Measurements from ENCODE around the gene CDKAL1. TPM values are rescaled to one million over a fixed set of nuclear protein-coding genes. Genes with fewer than 3 reads are reported as not detected.

CDKAL1 gene
- total and polyA plus RNA-seq, 2 of the 8 experiments (the other 6 are each of a cell fraction or from before 2014, with no cell fraction given): 8.4 to 24.6 TPM

GRCh38 chr6:21164768-21165326 lies 630.6 kb downstream of the CDKAL1 start (continued):
- no peak for TF ChIP-seq CHD7 (IDR thresholded peaks at IDR 0.05; ENCODE audit: insufficient replicate concordance, low read length)
- TF ChIP-seq ATF2 (IDR thresholded peaks at IDR 0.05; ENCODE audit: low read length): no peak
- TF ChIP-seq SRF (IDR thresholded peaks at IDR 0.05; ENCODE audit: low read depth, low read length): no peak
- TF ChIP-seq SP1 (IDR thresholded peaks at IDR 0.05; ENCODE audit: low read depth, low read length): no peak
- TF ChIP-seq MAX (IDR thresholded peaks at IDR 0.05): no peak
- TF ChIP-seq RBBP5 (IDR thresholded peaks at IDR 0.05; ENCODE audit: borderline replicate concordance, low read depth, low read length): no peak
- TF ChIP-seq SIN3A (conservative IDR thresholded peaks at IDR 0.05 in 1 of 2, IDR thresholded peaks at IDR 0.05 in 1 of 2; ENCODE audit: low read depth in 1 of 2, low read length in 2 of 2): no peak
- no peak for TF ChIP-seq POU5F1 (IDR thresholded peaks at IDR 0.05; ENCODE audit: low read depth, low read length)
- no peak for TF ChIP-seq SUZ12 (IDR thresholded peaks at IDR 0.05; ENCODE audit: low read length)

All from H1 (cell line).